GM18507 (cell line): ENCODE data around the gene PBX4.

Experiments used
- DNase-seq: peaks from one replicate; pipeline ENCODE4 v3.0.0; 2011; ENCODE audit warnings: low read depth; ENCODE audit not compliant: insufficient read length; ENCODE audit errors: extremely low spot score
- FAIRE-seq: peaks from 2 replicates; lab custom pipeline; 2011; peaks lifted over from hg19 to GRCh38; lab: Jason Lieb, UNC

PBX4 gene

DNA sequence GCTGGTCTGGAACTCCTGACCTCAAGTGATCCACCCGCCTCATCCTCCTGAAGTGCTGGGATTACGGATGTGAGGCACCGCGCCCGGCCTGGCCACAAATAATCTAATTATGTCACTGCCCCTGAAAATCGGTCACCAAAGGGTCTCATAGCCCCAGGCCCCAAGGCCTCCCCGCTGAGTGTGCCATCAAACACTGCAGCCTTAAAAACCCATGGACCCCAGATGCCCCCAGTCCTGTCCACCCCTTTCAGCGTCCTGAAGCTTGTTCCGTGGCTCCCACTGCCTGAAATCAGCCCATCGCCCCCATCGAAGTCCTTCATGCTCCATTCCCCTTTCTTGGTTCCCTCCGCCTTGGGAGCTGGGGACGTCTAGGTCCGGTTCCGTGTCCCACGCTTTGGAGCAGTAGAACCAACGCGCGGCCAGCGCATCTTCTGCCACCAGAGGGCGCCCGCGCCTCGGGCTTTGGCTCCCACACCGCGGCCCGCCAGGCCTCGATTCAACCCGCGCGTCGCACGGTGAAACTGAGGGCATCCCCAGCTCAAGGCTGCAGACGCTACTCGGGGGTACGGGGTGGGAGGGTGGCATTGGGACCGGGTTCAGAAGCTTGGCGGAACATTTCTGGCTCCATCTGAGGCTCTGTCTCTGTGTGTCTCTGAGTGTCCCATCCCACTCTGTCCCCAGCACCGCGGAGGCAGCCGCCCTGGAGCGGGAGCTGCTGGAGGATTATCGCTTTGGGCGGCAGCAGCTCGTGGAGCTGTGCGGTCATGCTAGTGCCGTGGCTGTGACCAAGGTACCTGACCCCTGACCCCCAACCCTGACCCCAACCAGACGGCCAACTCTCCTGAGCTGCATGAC lies 86.3 kb downstream of the PBX4 start:
- DNase-seq (peak; percentile 70), FAIRE-seq (peak; percentile 80)

- no peak for FAIRE-seq
These were observed 87.6 kb downstream of the PBX4 start for GRCh38 chr19:19530889-19531288.

DNA sequence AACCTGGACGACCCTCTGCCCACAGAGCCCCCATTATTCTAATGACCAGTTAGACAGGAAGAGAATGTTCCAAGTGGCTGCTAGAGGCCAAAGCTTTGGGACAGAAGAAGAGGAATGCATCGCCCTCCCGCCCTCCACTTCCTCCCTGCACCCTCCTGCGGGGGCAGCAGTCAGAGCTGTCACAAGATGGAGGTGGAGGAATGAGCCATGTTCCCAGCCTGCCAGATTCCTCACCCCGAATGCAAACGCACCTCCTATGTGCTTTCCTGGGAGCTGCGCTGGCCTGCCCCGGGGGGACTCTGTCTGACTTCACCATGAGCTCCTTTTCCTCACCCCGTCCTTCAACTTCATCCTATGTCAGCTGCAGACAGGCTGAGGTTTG lies 88.1 kb downstream of the PBX4 start:
- DNase-seq (no peak), FAIRE-seq (no peak)

More at GRCh38 chr19:19530889-19531288, 87.6 kb downstream of the PBX4 start:
- no peak for DNase-seq

- no peak for DNase-seq
- no peak for FAIRE-seq
These were observed 88.6 kb downstream of the PBX4 start for GRCh38 chr19:19529783-19530422.

DNA sequence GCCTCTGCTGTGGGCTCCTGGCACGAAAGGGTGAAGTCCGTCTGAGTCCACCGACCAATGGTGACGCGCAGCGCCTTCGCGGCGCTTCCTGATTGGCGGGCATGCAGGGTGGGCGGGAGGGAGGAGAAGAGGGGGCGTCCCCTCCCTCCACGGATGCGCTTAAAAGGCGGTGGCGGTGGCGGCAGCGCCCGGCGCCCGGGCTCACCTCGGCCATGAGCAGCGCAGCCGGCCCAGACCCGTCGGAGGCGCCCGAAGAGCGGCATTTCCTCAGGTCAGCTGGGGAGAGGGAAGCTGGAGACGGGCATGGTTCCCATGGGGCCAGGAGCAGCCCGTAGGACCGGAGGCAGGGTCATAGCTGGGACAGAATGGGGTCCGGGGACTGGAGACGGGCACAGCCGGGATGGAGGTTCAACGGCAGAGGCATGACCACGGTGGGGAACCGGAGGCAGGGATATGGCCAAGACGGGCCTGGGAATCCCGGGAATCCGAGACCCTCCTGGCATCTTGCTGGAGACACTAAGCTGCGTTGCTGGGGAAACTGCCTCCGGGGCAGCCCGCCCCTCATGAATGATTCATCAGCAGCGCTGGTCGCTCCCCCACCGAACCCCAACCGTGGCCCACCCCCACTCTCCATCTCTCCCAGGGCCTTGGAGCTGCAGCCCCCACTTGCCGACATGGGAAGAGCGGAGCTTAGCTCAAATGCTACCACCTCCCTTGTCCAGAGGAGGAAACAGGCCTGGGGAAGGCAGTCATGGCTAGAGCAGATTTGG lies 89.6 kb downstream of the PBX4 start, which contains the start of gene YJEFN3:
Gene YJEFN3 (plus strand): TSS at position 191 of the 770 bp plus-strand sequence. CDS start 22 bp downstream, at position 213.
- no peak for FAIRE-seq
- DNase-seq = no peak

GRCh38 chr19:19527674-19528625 lies 90.5 kb downstream of the PBX4 start:
- DNase-seq (no peak), FAIRE-seq (no peak)

DNA sequence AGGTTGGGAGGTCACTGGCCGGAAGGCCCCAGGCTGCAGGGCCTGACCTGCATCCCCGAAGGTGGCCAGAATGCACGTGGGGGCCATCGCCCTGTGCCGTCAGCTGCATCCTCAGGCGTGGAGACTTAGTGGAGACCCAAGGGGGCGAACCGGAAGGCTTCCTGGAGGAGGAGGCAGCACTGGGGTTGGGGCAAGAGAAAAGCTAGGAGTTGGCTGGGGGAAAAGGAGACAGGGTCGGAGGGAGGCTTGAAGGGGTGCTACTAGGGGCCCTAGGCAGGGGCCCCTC lies 91.2 kb downstream of the PBX4 start:
- DNase-seq = no peak
- no peak for FAIRE-seq

- FAIRE-seq (no peak), DNase-seq (no peak)
These were observed 91.7 kb downstream of the PBX4 start for GRCh38 chr19:19526581-19527370.

- no peak for DNase-seq
- no peak for FAIRE-seq
These were observed 92.7 kb downstream of the PBX4 start for GRCh38 chr19:19525611-19526380.

GRCh38 chr19:19524053-19524452 lies 94.4 kb downstream of the PBX4 start:
- no peak for DNase-seq

GRCh38 chr19:19523177-19523576 lies 95.3 kb downstream of the PBX4 start:
- DNase-seq (no peak), FAIRE-seq (no peak)

More at GRCh38 chr19:19524053-19524452, 94.4 kb downstream of the PBX4 start:
- no peak for FAIRE-seq

GRCh38 chr19:19520989-19521388 lies 97.5 kb downstream of the PBX4 start:
- FAIRE-seq (no peak), DNase-seq (no peak)

- no peak for DNase-seq
- no peak for FAIRE-seq
These were observed 101.3 kb downstream of the PBX4 start for GRCh38 chr19:19517235-19517619.

DNA sequence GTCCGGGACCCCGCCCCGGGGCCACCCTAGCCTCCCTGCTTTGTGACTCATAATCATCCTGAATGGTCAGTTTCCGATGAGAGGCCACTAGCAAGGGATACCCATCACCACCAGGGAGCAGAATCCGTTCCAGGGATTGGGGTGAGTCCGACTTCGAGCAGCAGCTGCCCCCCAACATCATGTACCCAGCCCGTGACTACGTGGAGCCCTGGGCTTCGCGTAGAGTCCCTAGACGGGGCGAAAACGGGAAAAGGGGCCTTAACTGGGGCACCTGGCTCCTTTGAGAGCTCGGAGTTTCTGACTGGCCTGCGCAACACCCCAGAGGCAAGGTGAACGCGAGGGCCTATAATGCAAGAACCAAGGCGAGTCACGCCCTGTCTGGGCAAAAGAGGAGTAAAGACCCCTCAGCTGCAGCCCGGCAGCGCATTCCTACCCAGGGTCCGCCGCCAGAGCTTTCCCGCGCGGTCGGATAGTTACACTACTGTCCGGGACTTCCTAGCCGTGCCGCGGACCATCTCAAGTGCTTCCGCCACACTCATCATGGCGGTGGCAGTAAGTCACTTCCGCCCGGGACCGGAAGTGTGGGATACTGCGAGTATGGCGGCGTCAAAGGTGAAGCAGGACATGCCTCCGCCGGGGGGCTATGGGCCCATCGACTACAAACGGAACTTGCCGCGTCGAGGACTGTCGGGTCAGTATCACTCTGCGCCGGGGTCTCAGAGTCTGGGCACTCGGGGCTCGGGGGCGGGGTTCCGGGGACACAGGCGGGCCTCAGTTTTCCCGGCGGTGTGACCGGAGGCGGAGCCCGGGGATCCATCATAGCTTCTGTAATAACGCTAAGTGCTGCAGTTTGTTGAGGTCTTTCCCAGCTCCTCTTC lies 102.6 kb downstream of the PBX4 start, which contains the start of gene NDUFA13:
Gene NDUFA13 (plus strand): TSS at position 584 of the 878 bp plus-strand sequence. CDS start 14 bp downstream, at position 598.
- peak; percentile 93 for DNase-seq
- FAIRE-seq = peak; percentile 93

- no peak for DNase-seq
- FAIRE-seq = no peak
These were observed 103.4 kb downstream of the PBX4 start, which contains the start of gene TSSK6 for GRCh38 chr19:19514881-19515641. Gene TSSK6 (minus strand): TSS chr19:19515548. CDS start chr19:19515427, 121 bp downstream.

DNA sequence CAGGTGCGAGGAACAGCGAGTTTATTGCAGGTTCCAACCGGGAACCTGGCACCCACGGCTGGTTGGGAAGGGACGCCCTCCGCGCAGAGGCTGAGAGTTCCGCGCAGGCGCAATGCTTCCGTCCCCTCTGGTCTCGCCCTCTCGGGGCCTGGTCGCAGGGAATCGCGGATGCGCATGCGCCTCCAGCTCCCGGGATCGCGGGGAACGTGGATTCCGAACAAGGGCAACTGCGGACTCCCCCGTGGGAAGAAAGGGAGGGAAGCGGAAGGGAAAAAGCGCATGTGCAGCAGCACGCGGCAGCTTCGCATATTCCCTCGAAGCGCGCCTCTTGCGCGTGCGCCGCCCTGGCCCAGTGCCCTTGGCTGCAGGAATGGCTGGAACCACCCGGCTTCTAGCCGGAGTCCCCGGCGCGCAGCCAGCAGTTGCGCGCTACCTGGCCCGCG lies 104.3 kb downstream of the PBX4 start:
- FAIRE-seq = no peak
- no peak for DNase-seq
